ENCODE measurements around the gene SFXN3. TPM values are rescaled to one million over a fixed set of nuclear protein-coding genes. Genes with fewer than 3 reads are reported as not detected.

SFXN3 gene
- total RNA-seq, 4 donors from 2014 or later, result 57.6 to 296 (median 74.3) TPM

GRCh38 chr10:101087376-101087775 lies 56.3 kb downstream of the SFXN3 start:
- no peaks in the 10 kb centered on the region for H3K36me3 ChIP-seq
- TF ChIP-seq POLR2A (IDR thresholded peaks at IDR 0.05), result no peak
- TF ChIP-seq EP300 (IDR thresholded peaks at IDR 0.05), result no peak
- no peak for TF ChIP-seq POLR2AphosphoS5 (IDR thresholded peaks at IDR 0.05)
- TF ChIP-seq CTCF (IDR thresholded peaks at IDR 0.05), result no peak
- H3K4me1 ChIP-seq, result peaks cover 12% of the 10 kb centered on the region
- 23% methylated on average over 8 of the region's 10 CpGs for WGBS
- H3K9me3 ChIP-seq, result no peaks in the 10 kb centered on the region
- no peak overlapping the region for H3K27ac ChIP-seq
- peaks cover 88% of the 10 kb centered on the region for H3K27me3 ChIP-seq
- H3K4me3 ChIP-seq, result no peak overlapping the region
- DNase-seq (ENCODE audit: low spot score in 2 of 2), result no peak

- Histone ChIP-seq H3K27ac (no peak overlapping the region), H3K9me3 (no peaks in the 10 kb centered on the region), H3K4me1 (peaks cover 12% of the 10 kb centered on the region), H3K4me3 (no peak overlapping the region), H3K27me3 (peaks cover 88% of the 10 kb centered on the region), H3K36me3 (no peaks in the 10 kb centered on the region)
- 9% methylated on average over 11 of the region's 14 CpGs for WGBS
- no peak for DNase-seq (ENCODE audit: low spot score in 2 of 2)
- TF ChIP-seq POLR2A (IDR thresholded peaks at IDR 0.05), result no peak
- no peak for TF ChIP-seq POLR2AphosphoS5 (IDR thresholded peaks at IDR 0.05)
- no peak for TF ChIP-seq CTCF (IDR thresholded peaks at IDR 0.05)
- no peak for TF ChIP-seq EP300 (IDR thresholded peaks at IDR 0.05)
Observed at GRCh38 chr10:101087965-101088364, 56.9 kb downstream of the SFXN3 start.

GRCh38 chr10:101089520-101090299 lies 58.7 kb downstream of the SFXN3 start:
- H3K4me1 ChIP-seq, result peaks cover 12% of the 10 kb centered on the region
- H3K27me3 ChIP-seq, result peaks cover 91% of the 10 kb centered on the region
- H3K36me3 ChIP-seq, result no peaks in the 10 kb centered on the region
- no peak for DNase-seq (ENCODE audit: low spot score in 2 of 2)
- WGBS, result 60% methylated on average over 6 of the region's 11 CpGs
- no peak overlapping the region for H3K4me3 ChIP-seq
- no peaks in the 10 kb centered on the region for H3K9me3 ChIP-seq
- H3K27ac ChIP-seq, result no peak overlapping the region
- no peak for TF ChIP-seq CTCF (IDR thresholded peaks at IDR 0.05)
- no peak for TF ChIP-seq EP300 (IDR thresholded peaks at IDR 0.05)
- no peak for TF ChIP-seq POLR2A (IDR thresholded peaks at IDR 0.05)
- TF ChIP-seq POLR2AphosphoS5 (IDR thresholded peaks at IDR 0.05), result no peak

GRCh38 chr10:101090597-101090996 lies 59.6 kb downstream of the SFXN3 start:
- Histone ChIP-seq H3K4me1 (peaks cover 12% of the 10 kb centered on the region), H3K4me3 (no peak overlapping the region), H3K27me3 (peaks cover 91% of the 10 kb centered on the region), H3K36me3 (no peaks in the 10 kb centered on the region), H3K27ac (no peak overlapping the region), H3K9me3 (no peaks in the 10 kb centered on the region)
- TF ChIP-seq POLR2A (IDR thresholded peaks at IDR 0.05) (no peak), CTCF (IDR thresholded peaks at IDR 0.05) (no peak), POLR2AphosphoS5 (IDR thresholded peaks at IDR 0.05) (no peak), EP300 (IDR thresholded peaks at IDR 0.05) (no peak)
- DNase-seq (ENCODE audit: low spot score in 2 of 2), result no peak
- 78% methylated on average over 5 of the region's 5 CpGs for WGBS

Other genes starting within 250 kb of the SFXN3 start
- gene SLF2, start 118.3 kb upstream of the SFXN3 start, total RNA-seq, result 10 to 100 TPM; 11.6 to 41.4 (median 15.6) TPM
- 10 to 100 TPM; 19.2 to 36.3 (median 30.1) TPM for gene SEMA4G, start 61.7 kb upstream of the SFXN3 start, total RNA-seq
- 10 to 100 TPM; 54.2 to 89.1 (median 62.7) TPM for gene MRPL43, start 43.7 kb upstream of the SFXN3 start, total RNA-seq
- gene TWNK, start 43.7 kb upstream of the SFXN3 start, total RNA-seq, result 1 to 10 TPM; 7.6 to 9.0 (median 8.1) TPM
- 10 to 100 TPM; 51.9 to 88.8 (median 61.2) TPM for gene LZTS2, start 31.4 kb upstream of the SFXN3 start, total RNA-seq
- 1 to 10 TPM; 1.2 to 6.0 (median 1.8) TPM for gene PDZD7, start 105 bp upstream of the SFXN3 start, total RNA-seq
- 1 to 10 TPM; 1.6 to 4.2 (median 2.5) TPM for gene KAZALD1, start 30.8 kb downstream of the SFXN3 start, total RNA-seq
- gene TLX1, start 100.1 kb downstream of the SFXN3 start, total RNA-seq, result not detected
- gene LBX1, start 198.2 kb downstream of the SFXN3 start, total RNA-seq, result not detected